Duodenal mucosa (tissue), 2 donors: ENCODE measurements around the gene PLD5.

ENCODE experiments used
- H3K27ac ChIP-seq: one replicate; pipeline ENCODE4 v1.7.0; 2013; ENCODE audit warnings: low read depth, low read length
- H3K27me3 ChIP-seq, 2 donors: one replicate each; pipeline ENCODE4 v1.7.0; 2013; ENCODE audit warnings: low read length in 2 of 2, control low read depth in 1 of 2; ENCODE audit not compliant: insufficient read depth in 2 of 2, control insufficient read depth in 1 of 2
- H3K36me3 ChIP-seq, 2 donors: one replicate each; pipeline ENCODE4 v1.7.0; 2013; ENCODE audit warnings: low read length in 2 of 2, control low read depth in 1 of 2; ENCODE audit not compliant: insufficient read depth in 2 of 2, control insufficient read depth in 1 of 2
- H3K4me1 ChIP-seq, 2 donors: one replicate each; pipeline ENCODE4 v1.7.0; 2013; ENCODE audit warnings: low read length in 2 of 2, control low read depth in 1 of 2; ENCODE audit not compliant: insufficient read depth in 2 of 2, control insufficient read depth in 1 of 2
- H3K4me3 ChIP-seq, 2 donors: one replicate each; pipeline ENCODE4 v1.7.0; 2013; ENCODE audit warnings: low read length in 2 of 2, low read depth in 1 of 2
- H3K9ac ChIP-seq, 2 donors: one replicate each; pipeline ENCODE4 v1.7.0; 2013; ENCODE audit warnings: low read length in 2 of 2, low read depth in 1 of 2
- H3K9me3 ChIP-seq, 2 donors: one replicate each; pipeline ENCODE4 v1.7.0; 2013; ENCODE audit warnings: low read length in 2 of 2, control low read depth in 1 of 2; ENCODE audit not compliant: control insufficient read depth in 1 of 2

PLD5 gene

DNA sequence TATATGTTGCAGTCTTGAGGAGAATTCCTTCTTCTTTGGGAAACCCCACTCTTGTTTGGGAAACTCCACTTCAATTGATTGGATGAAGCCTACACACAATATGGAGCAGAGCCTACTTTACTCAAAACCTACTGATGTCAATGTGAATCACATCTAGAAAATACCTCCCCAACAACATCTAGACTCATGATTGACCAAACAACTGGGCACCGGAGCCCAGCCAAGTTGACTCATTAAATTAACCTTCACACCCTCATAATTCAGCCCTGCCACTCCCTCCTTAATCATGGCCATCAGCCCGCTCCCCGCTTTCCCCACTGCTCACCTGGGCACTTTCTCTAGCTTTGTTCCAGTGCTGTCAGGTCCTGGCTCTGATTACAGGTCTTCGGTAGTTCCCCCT lies 317.5 kb downstream of the PLD5 start:
- no peaks in the 10 kb centered on the region for H3K27me3 ChIP-seq
- no peak overlapping the region for H3K4me3 ChIP-seq
- H3K9ac ChIP-seq: no peak overlapping the region
- H3K9me3 ChIP-seq: peaks cover 0 to 3% of the 10 kb centered on the region in 2 donors
- no peak overlapping the region for H3K27ac ChIP-seq
- no peaks in the 10 kb centered on the region for H3K36me3 ChIP-seq
- H3K4me1 ChIP-seq: no peaks in the 10 kb centered on the region

- Histone ChIP-seq H3K36me3 (no peaks in the 10 kb centered on the region), H3K27me3 (no peaks in the 10 kb centered on the region), H3K4me3 (no peak overlapping the region), H3K27ac (no peak overlapping the region), H3K9ac (no peak overlapping the region), H3K4me1 (no peaks in the 10 kb centered on the region), H3K9me3 (peaks cover 0 to 3% of the 10 kb centered on the region in 2 donors)
Observed at GRCh38 chr1:242205622-242206489, 318.6 kb downstream of the PLD5 start.

DNA sequence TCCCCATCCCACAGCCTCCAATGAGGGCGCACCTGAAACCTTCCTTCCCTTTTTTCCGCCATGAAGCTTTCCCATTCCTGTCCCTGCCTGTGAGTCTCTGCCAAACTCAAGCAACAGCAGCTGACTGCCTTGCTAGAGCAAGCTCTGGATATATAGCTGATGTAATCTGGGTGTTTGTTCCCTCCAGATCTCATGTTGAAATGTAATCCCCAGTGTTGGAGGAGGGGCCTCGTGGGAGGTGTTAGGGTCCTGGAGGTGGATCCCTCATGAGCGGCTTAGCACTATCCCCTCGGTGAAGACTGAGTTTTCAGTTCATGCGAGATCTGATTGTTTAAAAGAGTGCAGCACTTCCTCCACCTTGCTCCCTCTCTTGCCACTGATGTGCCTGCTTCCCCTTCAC lies 321.2 kb downstream of the PLD5 start:
- Histone ChIP-seq H3K27me3 (no peaks in the 10 kb centered on the region), H3K9me3 (peaks cover 0 to 6% of the 10 kb centered on the region in 2 donors), H3K36me3 (no peaks in the 10 kb centered on the region), H3K4me3 (no peak overlapping the region), H3K27ac (no peak overlapping the region), H3K9ac (no peak overlapping the region), H3K4me1 (no peaks in the 10 kb centered on the region)

DNA sequence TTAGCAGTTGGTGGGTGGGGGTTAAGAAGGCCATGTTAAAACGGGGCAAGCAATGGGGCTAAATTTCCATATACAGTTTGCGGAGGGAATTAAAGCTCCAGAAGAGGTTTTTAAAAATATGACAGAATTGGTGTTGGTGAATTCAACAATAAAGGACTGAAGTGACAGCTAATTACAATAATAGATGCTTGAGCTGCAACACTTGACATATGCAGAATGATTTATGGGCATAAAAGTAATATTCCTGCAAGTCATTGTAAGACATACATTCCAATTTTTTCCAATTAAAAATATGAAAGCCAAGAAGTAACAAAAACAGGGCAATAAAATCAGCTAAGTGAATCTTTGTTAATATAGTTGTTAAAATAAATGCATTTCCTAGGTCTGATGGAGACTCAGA lies 323.4 kb downstream of the PLD5 start:
- Histone ChIP-seq H3K27ac (no peak overlapping the region), H3K36me3 (no peaks in the 10 kb centered on the region), H3K4me3 (no peak overlapping the region), H3K9ac (no peak overlapping the region), H3K4me1 (no peaks in the 10 kb centered on the region), H3K27me3 (no peaks in the 10 kb centered on the region), H3K9me3 (peaks cover 0 to 6% of the 10 kb centered on the region in 2 donors)

DNA sequence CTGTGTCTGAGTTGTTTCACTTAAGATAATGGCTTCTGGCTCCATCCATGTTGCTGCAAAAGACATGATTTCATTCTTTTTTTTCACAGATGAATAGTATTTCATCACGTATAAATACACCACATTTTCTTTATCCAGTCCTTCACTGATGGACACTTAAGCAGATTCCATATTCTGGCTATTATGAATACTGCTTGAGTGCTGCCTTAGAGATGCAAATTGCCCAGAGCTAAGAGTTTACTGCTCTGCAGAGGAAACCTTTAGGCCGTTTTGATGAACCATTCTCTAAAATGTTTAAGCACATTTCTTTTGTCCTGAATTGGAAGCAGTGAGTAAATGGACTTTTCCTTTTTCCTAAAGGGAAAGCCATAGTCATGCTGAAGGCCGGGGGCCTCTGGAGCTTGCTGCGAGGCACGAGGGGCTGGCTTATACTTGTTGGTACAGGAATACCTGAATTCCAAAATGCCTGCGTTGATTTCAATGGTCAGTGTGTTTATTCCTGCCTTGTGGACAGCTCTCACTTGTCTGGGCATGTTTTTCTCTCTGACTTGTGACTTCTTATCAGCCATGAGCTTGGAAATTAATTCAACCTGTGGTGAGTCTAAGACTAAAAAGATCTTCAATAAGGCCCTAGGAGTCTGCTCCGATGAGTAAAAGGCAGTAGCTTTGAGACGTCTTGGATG lies 324.6 kb downstream of the PLD5 start:
- H3K9ac ChIP-seq: no peak overlapping the region
- no peaks in the 10 kb centered on the region for H3K27me3 ChIP-seq
- no peak overlapping the region for H3K4me3 ChIP-seq
- H3K36me3 ChIP-seq: no peaks in the 10 kb centered on the region
- H3K4me1 ChIP-seq: no peaks in the 10 kb centered on the region
- peaks cover 0 to 6% of the 10 kb centered on the region in 2 donors for H3K9me3 ChIP-seq
- H3K27ac ChIP-seq: no peak overlapping the region

DNA sequence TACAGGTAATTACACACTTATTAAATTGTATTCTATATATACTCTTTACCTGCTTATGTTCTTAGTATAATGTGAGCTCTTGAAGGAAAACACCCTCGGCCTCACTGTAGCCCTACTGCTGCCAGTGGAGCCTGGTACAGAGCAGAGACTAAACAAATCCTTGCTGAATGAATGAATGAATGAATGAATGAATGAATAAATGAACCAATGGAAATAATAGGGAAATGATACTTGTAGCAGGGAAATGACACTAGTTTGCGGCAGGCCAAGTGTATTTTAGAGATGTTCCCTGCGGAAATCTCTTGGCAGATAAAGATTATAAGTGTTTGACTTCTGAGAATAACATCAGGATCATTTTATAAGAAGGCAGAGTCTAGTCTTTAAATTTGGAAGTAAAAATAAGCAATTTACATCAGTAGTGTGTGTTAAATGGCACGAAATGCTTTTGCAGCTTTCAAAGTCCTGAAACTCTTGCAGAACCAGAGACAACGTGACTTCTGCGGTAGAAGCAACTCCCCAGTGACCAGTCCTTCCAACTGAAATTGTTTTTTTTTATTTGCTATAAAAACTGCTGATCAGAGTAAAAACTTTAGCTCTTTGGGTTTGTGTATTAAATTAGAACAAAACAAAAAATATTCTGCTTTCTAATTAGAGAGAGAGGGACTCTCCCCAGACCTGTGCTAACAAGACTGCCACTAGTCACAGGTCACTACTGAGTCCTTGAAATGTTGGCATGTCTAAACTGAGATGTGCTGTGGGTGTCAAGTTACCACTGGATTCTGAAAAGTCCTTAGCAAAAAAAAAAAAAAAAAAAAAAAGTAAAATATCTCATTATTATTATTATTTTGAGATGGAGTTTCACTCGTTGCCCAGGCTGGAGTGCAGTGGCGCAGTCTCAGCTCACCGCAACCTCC lies 326.3 kb downstream of the PLD5 start:
- Histone ChIP-seq H3K9ac (no peak overlapping the region), H3K4me3 (no peak overlapping the region), H3K27ac (no peak overlapping the region), H3K9me3 (peaks cover 0 to 6% of the 10 kb centered on the region in 2 donors), H3K4me1 (no peaks in the 10 kb centered on the region), H3K36me3 (no peaks in the 10 kb centered on the region), H3K27me3 (no peaks in the 10 kb centered on the region)

DNA sequence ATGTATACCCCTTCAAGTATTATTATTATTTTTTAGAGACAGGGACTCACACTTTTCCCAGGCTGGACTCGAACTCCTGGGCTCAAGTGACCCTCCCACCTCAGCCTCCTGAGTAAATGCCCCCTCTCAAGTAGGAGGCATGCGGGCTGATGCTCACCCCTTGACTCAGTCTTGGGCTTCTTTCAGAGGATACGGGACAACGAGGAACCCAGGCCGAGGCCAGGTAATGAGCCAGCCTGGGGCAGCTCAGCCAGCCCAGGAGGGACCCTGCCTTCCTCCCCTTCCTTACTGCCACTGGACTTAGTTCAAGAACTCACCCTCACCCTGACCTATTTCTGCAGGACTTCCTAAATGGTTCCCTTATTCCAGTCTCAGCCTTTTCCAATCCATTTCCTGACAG lies 327.6 kb downstream of the PLD5 start:
- Histone ChIP-seq H3K4me1 (no peaks in the 10 kb centered on the region), H3K9ac (no peak overlapping the region), H3K9me3 (peaks cover 0 to 3% of the 10 kb centered on the region in 2 donors), H3K27me3 (no peaks in the 10 kb centered on the region), H3K27ac (no peak overlapping the region), H3K36me3 (no peaks in the 10 kb centered on the region), H3K4me3 (no peak overlapping the region)

DNA sequence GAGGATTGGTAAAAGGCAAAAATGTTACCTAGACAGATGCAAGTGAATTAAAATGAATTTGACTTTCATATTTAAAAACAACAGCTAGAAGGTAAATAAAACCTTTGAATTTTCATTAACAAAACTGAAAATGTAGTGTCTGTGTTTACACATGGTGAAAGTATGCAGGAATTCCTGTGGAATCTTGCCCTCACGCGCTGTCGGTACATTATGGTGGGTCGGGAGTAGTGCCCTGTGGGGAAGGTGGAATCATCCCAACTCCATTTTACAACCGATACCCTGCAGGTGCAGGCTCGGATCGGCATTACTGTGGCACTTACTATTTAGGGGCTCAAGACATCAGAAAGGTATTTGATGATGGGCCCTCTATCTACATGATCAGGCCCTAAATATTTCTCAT lies 328.4 kb downstream of the PLD5 start:
- Histone ChIP-seq H3K27me3 (no peaks in the 10 kb centered on the region), H3K9me3 (peaks cover 0 to 3% of the 10 kb centered on the region in 2 donors), H3K36me3 (no peaks in the 10 kb centered on the region), H3K27ac (no peak overlapping the region), H3K4me3 (no peak overlapping the region), H3K9ac (no peak overlapping the region), H3K4me1 (no peaks in the 10 kb centered on the region)

DNA sequence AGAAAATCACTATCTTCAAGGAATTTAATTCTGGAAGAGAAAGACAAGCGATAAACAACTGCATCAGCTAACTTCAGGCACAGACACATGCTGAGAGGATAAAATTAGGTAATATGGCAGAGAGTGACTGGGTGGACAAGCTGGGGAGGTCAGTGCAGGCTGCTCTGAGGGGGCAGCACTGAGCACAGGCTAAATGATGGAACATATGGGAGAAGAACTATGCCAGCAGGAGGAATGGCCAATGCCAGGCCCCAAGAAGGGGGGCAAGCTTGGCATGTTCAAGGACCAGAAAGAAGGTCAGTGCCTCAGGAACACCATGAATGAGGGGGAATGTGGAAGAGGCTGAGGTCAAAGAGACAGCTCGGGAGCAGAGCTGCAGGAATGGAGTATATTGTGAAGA lies 334.9 kb downstream of the PLD5 start:
- Histone ChIP-seq H3K27me3 (no peaks in the 10 kb centered on the region), H3K4me1 (no peaks in the 10 kb centered on the region), H3K9me3 (no peaks in the 10 kb centered on the region), H3K27ac (no peak overlapping the region), H3K36me3 (no peaks in the 10 kb centered on the region), H3K4me3 (no peak overlapping the region), H3K9ac (no peak overlapping the region)

DNA sequence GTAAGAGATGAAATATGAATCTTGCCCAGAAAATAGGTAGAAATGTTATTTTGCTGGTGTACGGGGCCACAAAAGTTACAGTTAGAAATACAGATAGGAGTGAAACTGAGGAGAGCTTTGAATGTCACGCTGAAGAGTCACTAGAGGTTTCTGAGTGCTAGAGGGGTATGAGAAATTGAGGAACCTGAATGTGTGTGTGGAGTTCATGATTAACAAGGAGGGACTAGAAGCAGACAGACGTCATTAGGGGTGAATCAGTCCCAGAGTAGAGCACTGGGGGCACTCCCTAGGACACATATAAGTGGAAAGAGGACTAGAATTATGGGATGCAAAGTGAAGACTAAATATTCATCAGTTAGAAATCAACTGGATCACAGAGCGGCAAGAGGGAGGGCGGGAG lies 336.7 kb downstream of the PLD5 start:
- H3K4me3 ChIP-seq: no peak overlapping the region
- no peaks in the 10 kb centered on the region for H3K9me3 ChIP-seq
- H3K4me1 ChIP-seq: no peaks in the 10 kb centered on the region
- H3K27me3 ChIP-seq: no peaks in the 10 kb centered on the region
- no peak overlapping the region for H3K9ac ChIP-seq
- no peaks in the 10 kb centered on the region for H3K36me3 ChIP-seq
- H3K27ac ChIP-seq: no peak overlapping the region
